HG02642 (cell line): ENCODE measurements around the gene FZD4.
"Not testable (repeated sequence)": the region's sequence is repeated elsewhere in the genome, so short reads cannot be mapped to it uniquely, and the experiment has no call there.

Experiments used
- ATAC-seq: cut with Tn5 transposase; IDR thresholded peaks from one replicate; pipeline ENCODE4 v1.9.1; 2021; ENCODE audit warnings: mild to moderate bottlenecking; ENCODE audit not compliant: unreplicated experiment, poor library complexity

The FZD4 gene

GRCh38 chr11:86938900-86939880 is 16.0 kb downstream of the FZD4 start:
- ATAC-seq = no peak

- ATAC-seq = no peak
Observed at GRCh38 chr11:86938203-86938899, 16.8 kb downstream of the FZD4 start.

- ATAC-seq = not testable (repeated sequence)
Observed at GRCh38 chr11:86937193-86937806, 17.9 kb downstream of the FZD4 start.

- no peak for ATAC-seq
Observed at GRCh38 chr11:86934926-86935579, 20.1 kb downstream of the FZD4 start.

- no peak for ATAC-seq
Observed at GRCh38 chr11:86934582-86934900, 20.7 kb downstream of the FZD4 start.

- ATAC-seq = no peak
Observed at GRCh38 chr11:86933891-86934581, 21.2 kb downstream of the FZD4 start.

- no peak for ATAC-seq
Observed at GRCh38 chr11:86932924-86933875, 22.0 kb downstream of the FZD4 start.

- ATAC-seq = no peak
Observed at GRCh38 chr11:86932259-86932585, 23.0 kb downstream of the FZD4 start.

- ATAC-seq = no peak
Observed at GRCh38 chr11:86931548-86932258, 23.5 kb downstream of the FZD4 start.

GRCh38 chr11:86930957-86931547 is 24.1 kb downstream of the FZD4 start:
- no peak for ATAC-seq

- no peak for ATAC-seq
Observed at GRCh38 chr11:86926975-86927374, 28.2 kb downstream of the FZD4 start.

- ATAC-seq = no peak
Observed at GRCh38 chr11:86923999-86924766, 31.0 kb downstream of the FZD4 start.

GRCh38 chr11:86922225-86922624 is 33.0 kb downstream of the FZD4 start:
- no peak for ATAC-seq

GRCh38 chr11:86919557-86920210 is 35.5 kb downstream of the FZD4 start:
- no peak for ATAC-seq

- ATAC-seq = no peak
Observed at GRCh38 chr11:86918973-86919372, 36.2 kb downstream of the FZD4 start.

- ATAC-seq = no peak
Observed at GRCh38 chr11:86918496-86918895, 36.7 kb downstream of the FZD4 start.

GRCh38 chr11:86917589-86917988 is 37.6 kb downstream of the FZD4 start:
- no peak for ATAC-seq
